CD14-positive monocyte (primary cell): ENCODE results near the gene CABYR. TPM values are rescaled to one million over a fixed set of nuclear protein-coding genes. Genes with fewer than 3 reads are reported as not detected.

Source experiments
- DNase-seq, 3 donors: peaks; one replicate each; pipeline ENCODE4 v3.0.0-alpha.2; 2011 to 2022
- H2AFZ ChIP-seq: 2 replicates; pipeline ENCODE4 v1.6.0; 2012; ENCODE audit warnings: mild to moderate bottlenecking, low read depth, low read length, inconsistent platforms; ENCODE audit not compliant: insufficient read depth, poor library complexity, severe bottlenecking
- H3K27ac ChIP-seq, 2 donors: 1 replicate in 1 of 2; 2 replicates in 1 of 2; pipeline ENCODE4 v1.5.1; 2012 to 2013; ENCODE audit warnings: low read length in 2 of 2, control low read depth in 1 of 2, inconsistent platforms in 1 of 2, low read depth in 1 of 2, mild to moderate bottlenecking in 1 of 2
- H3K27me3 ChIP-seq, 2 donors: one replicate each; pipeline versions ENCODE4 v1.6.0 to v1.6.1; 2011 to 2013; ENCODE audit warnings: low read length in 2 of 2; ENCODE audit not compliant: control insufficient read depth in 2 of 2, insufficient read depth in 2 of 2
- H3K36me3 ChIP-seq, 2 donors: replicated peaks in 1 of 2; 1 replicate in 1 of 2; 2 replicates in 1 of 2; pipeline versions ENCODE4 v1.5.1 to v1.6.1; 2012 to 2013; ENCODE audit warnings: low read length in 2 of 2, control low read depth in 1 of 2, inconsistent platforms in 1 of 2, mild to moderate bottlenecking in 1 of 2; ENCODE audit not compliant: insufficient read depth in 2 of 2, control insufficient read depth in 1 of 2
- H3K4me1 ChIP-seq, 2 donors: 1 replicate in 1 of 2; 2 replicates in 1 of 2; pipeline versions ENCODE4 v1.5.1 to v1.6.1; 2012 to 2013; ENCODE audit warnings: low read length in 2 of 2, control low read depth in 1 of 2, inconsistent platforms in 1 of 2, mild to moderate bottlenecking in 1 of 2, moderate library complexity in 1 of 2; ENCODE audit not compliant: insufficient read depth in 2 of 2, control insufficient read depth in 1 of 2
- H3K4me2 ChIP-seq: replicated peaks from 2 replicates; pipeline ENCODE3; 2012; ENCODE audit warnings: low read length, moderate library complexity, mild to moderate bottlenecking; ENCODE audit not compliant: poor library complexity, severe bottlenecking; ENCODE audit errors: extremely low read depth
- H3K4me3 ChIP-seq, 3 experiments: fragments of 200-600 bp in 1 of 3; sonication (generic) in 1 of 3; replicated peaks in 1 of 3; 1 replicate in 2 of 3; 2 replicates in 1 of 3; pipeline ENCODE4 v1.5.1; 2011 to 2013; ENCODE audit warnings: low read length in 3 of 3, mild to moderate bottlenecking in 3 of 3, control low read depth in 2 of 3, low read depth in 2 of 3, inconsistent platforms in 1 of 3, moderate library complexity in 1 of 3
- H3K79me2 ChIP-seq: 2 replicates; pipeline ENCODE4 v1.6.0; 2012; ENCODE audit warnings: mild to moderate bottlenecking, control low read depth, inconsistent platforms, low read length, moderate library complexity; ENCODE audit not compliant: insufficient read depth
- H3K9ac ChIP-seq: 2 replicates; pipeline ENCODE4 v1.6.0; 2017; ENCODE audit warnings: low read length, mild to moderate bottlenecking; ENCODE audit not compliant: insufficient read depth, poor library complexity, severe bottlenecking
- H3K9me3 ChIP-seq, 2 donors: replicated peaks in 1 of 2; 1 replicate in 1 of 2; 2 replicates in 1 of 2; pipeline versions ENCODE4 v1.5.1 to v1.6.1; 2012 to 2013; ENCODE audit warnings: low read length in 2 of 2, control low read depth in 1 of 2; ENCODE audit not compliant: control insufficient read depth in 1 of 2, insufficient read depth in 1 of 2
- H4K20me1 ChIP-seq: 2 replicates; pipeline ENCODE4 v1.6.0; 2012; ENCODE audit warnings: mild to moderate bottlenecking, low read length, control low read depth, moderate library complexity; ENCODE audit not compliant: insufficient read depth
- H3K27ac Mint-ChIP-seq, 7 donors: one replicate each; pipeline ENCODE4 v1.8.0; 2020; ENCODE audit warnings: mild to moderate bottlenecking in 7 of 7, mixed read lengths in 7 of 7, moderate library complexity in 6 of 7, inconsistent platforms in 2 of 7
- H3K27me3 Mint-ChIP-seq, 3 donors: one replicate each; pipeline ENCODE4 v1.8.0; 2021 to 2022; ENCODE audit warnings: low read depth in 3 of 3, mild to moderate bottlenecking in 3 of 3, mixed read lengths in 3 of 3, moderate library complexity in 3 of 3, inconsistent platforms in 1 of 3
- H3K36me3 Mint-ChIP-seq, 2 donors: one replicate each; pipeline ENCODE4 v1.8.0; 2020; ENCODE audit warnings: mixed read lengths in 2 of 2, inconsistent platforms in 1 of 2, mild to moderate bottlenecking in 1 of 2
- H3K4me1 Mint-ChIP-seq: one replicate; pipeline ENCODE4 v1.8.0; 2020; ENCODE audit warnings: mild to moderate bottlenecking, mixed read lengths
- H3K4me3 Mint-ChIP-seq, 2 donors: one replicate each; pipeline ENCODE4 v1.8.0; 2020; ENCODE audit warnings: mild to moderate bottlenecking in 2 of 2, mixed read lengths in 2 of 2, moderate library complexity in 1 of 2
- H3K9me3 Mint-ChIP-seq, 7 donors: one replicate each; pipeline ENCODE4 v1.8.0; 2020 to 2022; ENCODE audit warnings: mixed read lengths in 7 of 7, mild to moderate bottlenecking in 6 of 7, moderate library complexity in 6 of 7, inconsistent platforms in 2 of 7
- WGBS: methylation state at CpG from one replicate; pipeline ENCODE4 v1.1.5; 2013; ENCODE audit warnings: missing lambda C conversion rate; ENCODE audit not compliant: insufficient coverage; 5-methylcytosine and 5-hydroxymethylcytosine counted together
- intact Hi-C, 2 donors: fragments of 100-400 bp; cut with micrococcal nuclease; formaldehyde crosslinking; loops; one replicate each; pipeline versions ENCODE4 v1.15.0 to v1.15.1; 2023
- polyA plus RNA-seq, 3 donors: library from polyadenylated mRNA; depleted of rRNA in 1 of 3; unstranded in 2 of 3; stranded (reverse) in 1 of 3; fragments of 300-500 nt in 2 of 3; fragments of >200 nt in 1 of 3; fragmentation: Illumina TruSeq in 2 of 3; gene quantifications; 1 replicate in 2 of 3; 2 replicates in 1 of 3; pipeline ENCODE4 v1.2.3, GENCODE V29; 2012 to 2021
- TF ChIP-seq, protein P1 (sequence below): fragments of 200-600 bp; IDR thresholded peaks from one replicate; pipeline ENCODE4 v1.8.0; 2022; ENCODE audit warnings: antibody characterized with exemption, mild to moderate bottlenecking

Gene CABYR
- polyA plus RNA-seq, 3 donors = 0.07 TPM; not detected in 2

- H3K9me3 Mint-ChIP-seq = no peaks in the 10 kb centered on the region
- TF ChIP-seq, protein P1, sequence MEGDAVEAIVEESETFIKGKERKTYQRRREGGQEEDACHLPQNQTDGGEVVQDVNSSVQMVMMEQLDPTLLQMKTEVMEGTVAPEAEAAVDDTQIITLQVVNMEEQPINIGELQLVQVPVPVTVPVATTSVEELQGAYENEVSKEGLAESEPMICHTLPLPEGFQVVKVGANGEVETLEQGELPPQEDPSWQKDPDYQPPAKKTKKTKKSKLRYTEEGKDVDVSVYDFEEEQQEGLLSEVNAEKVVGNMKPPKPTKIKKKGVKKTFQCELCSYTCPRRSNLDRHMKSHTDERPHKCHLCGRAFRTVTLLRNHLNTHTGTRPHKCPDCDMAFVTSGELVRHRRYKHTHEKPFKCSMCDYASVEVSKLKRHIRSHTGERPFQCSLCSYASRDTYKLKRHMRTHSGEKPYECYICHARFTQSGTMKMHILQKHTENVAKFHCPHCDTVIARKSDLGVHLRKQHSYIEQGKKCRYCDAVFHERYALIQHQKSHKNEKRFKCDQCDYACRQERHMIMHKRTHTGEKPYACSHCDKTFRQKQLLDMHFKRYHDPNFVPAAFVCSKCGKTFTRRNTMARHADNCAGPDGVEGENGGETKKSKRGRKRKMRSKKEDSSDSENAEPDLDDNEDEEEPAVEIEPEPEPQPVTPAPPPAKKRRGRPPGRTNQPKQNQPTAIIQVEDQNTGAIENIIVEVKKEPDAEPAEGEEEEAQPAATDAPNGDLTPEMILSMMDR = no peak
- no peaks in the 10 kb centered on the region for H3K4me1 ChIP-seq
- H2AFZ ChIP-seq = no peak overlapping the region
- no peak overlapping the region for H3K4me3 ChIP-seq
- 85% methylated on average over 5 of the region's 8 CpGs for WGBS
- H4K20me1 ChIP-seq = no peaks in the 10 kb centered on the region
- no peaks in the 10 kb centered on the region for H3K27me3 ChIP-seq
- H3K4me2 ChIP-seq = no peak overlapping the region
- no peaks in the 10 kb centered on the region for H3K9me3 ChIP-seq
- H3K4me3 Mint-ChIP-seq = no peak overlapping the region
- no peak overlapping the region for H3K27ac ChIP-seq
- no peak for DNase-seq
- no peaks in the 10 kb centered on the region for H3K36me3 ChIP-seq
- no peak overlapping the region for H3K9ac ChIP-seq
- intact Hi-C loops = no loop called here
- H3K36me3 Mint-ChIP-seq = peaks cover 8 to 22% of the 10 kb centered on the region in 2 donors
- peak overlapping the region in 1 of 7 donors; percentile 22 for H3K27ac Mint-ChIP-seq
- no peaks in the 10 kb centered on the region for H3K79me2 ChIP-seq
- no peaks in the 10 kb centered on the region for H3K27me3 Mint-ChIP-seq
- peaks cover 3% of the 10 kb centered on the region for H3K4me1 Mint-ChIP-seq
Observed at GRCh38 chr18:24201699-24202687, 63.1 kb downstream of the CABYR start.

DNA sequence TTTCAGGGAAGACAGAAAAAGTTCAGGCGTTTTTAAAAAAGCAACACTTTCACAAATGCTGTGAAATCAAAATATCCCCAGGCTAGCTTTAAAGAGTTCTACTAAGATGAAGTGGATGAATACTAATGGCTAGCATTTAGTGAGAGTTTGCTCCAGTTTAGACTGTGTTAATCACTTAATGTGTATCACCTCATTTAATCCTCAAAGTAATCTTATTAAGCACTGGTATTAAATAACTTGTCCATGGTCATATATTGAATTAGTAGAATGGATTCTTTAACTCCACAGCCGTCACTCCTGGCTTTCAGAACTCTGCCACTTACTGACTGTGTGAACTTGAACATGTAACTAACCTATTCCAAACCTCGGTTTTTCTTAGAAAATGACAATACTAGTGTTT is 66.0 kb downstream of the CABYR start:
- H2AFZ ChIP-seq = no peak overlapping the region
- H3K4me3 ChIP-seq = no peak overlapping the region
- H3K4me2 ChIP-seq = no peak overlapping the region
- H4K20me1 ChIP-seq = no peaks in the 10 kb centered on the region
- intact Hi-C loops = no loop called here
- TF ChIP-seq, protein P1 = no peak
- Mint-ChIP-seq H3K4me3 (no peak overlapping the region), H3K27ac (no peak overlapping the region), H3K4me1 (no peaks in the 10 kb centered on the region), H3K9me3 (no peaks in the 10 kb centered on the region), H3K27me3 (no peaks in the 10 kb centered on the region), H3K36me3 (peaks cover 10 to 24% of the 10 kb centered on the region in 2 donors)
- 100% methylated on average over 1 of the region's 3 CpGs for WGBS
- H3K36me3 ChIP-seq = no peaks in the 10 kb centered on the region
- H3K4me1 ChIP-seq = no peaks in the 10 kb centered on the region
- no peaks in the 10 kb centered on the region for H3K27me3 ChIP-seq
- H3K9ac ChIP-seq = no peak overlapping the region
- H3K27ac ChIP-seq = no peak overlapping the region
- H3K9me3 ChIP-seq = no peaks in the 10 kb centered on the region
- DNase-seq = no peak
- H3K79me2 ChIP-seq = no peaks in the 10 kb centered on the region
